OCI-LY1 (cell line): Measurements from ENCODE around the gene CCNB2.

Experiments used
- CTCF ChIP-seq: fragments of 200-600 bp; sonication (generic), shearing (Covaris generic); IDR thresholded peaks from 2 replicates; pipeline ENCODE4 v1.5.1; 2017; ENCODE audit warnings: mild to moderate bottlenecking, antibody characterized with exemption, low read length, moderate library complexity, mixed read lengths
- EZH2 ChIP-seq: fragments of 200-600 bp; sonication (generic), shearing (Covaris generic); IDR thresholded peaks from 2 replicates; pipeline ENCODE4 v1.8.0; 2017; ENCODE audit warnings: borderline replicate concordance, mixed run types, mild to moderate bottlenecking, antibody characterized with exemption, low read length, moderate library complexity, mixed read lengths

DNA sequence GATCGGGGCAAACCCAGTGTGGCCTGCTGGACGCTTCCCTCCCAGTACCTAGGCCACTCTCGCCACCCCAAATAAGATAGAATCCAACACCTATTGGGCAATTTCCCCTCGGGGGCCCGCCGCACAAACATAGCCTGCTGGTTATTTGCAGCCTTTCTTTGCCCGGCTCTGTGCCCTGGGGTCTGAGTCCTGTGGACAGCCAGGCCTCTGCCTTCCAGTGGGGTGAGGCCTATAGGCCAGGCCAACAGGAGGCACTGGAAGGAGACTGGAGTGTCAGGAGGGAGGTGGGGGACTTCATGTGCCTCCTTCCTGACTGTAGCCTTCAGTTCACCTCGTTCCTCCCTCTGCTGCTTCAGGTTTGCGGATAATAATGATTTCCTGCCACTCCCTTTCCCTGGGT lies 54.3 kb downstream of the CCNB2 start:
- TF ChIP-seq CTCF (no peak), EZH2 (no peak)
